Measurements from ENCODE around the gene CADM1.

- TF ChIP-seq GATA3 (IDR thresholded peaks at IDR 0.05; ENCODE audit: low read depth, low read length) (no peak), GATA2 (IDR thresholded peaks at IDR 0.05; ENCODE audit: low read depth, low read length) (no peak)
Observed at GRCh38 chr11:115122274-115122673, 381.9 kb downstream of the CADM1 start.

Measured in SH-SY5Y (cell line).